ENCODE results near the gene PSAP.

The PSAP gene

GRCh38 chr10:71837098-71837827 is 13.8 kb downstream of the PSAP start:
- TF ChIP-seq CTCF (IDR thresholded peaks at IDR 0.05; ENCODE audit: borderline replicate concordance, control extremely low read depth, extremely low read depth, insufficient read depth, missing control alignments): peak; percentile 51
- in situ Hi-C loops (cut with MboI; ENCODE audit: low sequenced_read_pairs, unreplicated experiment): loop anchor here (10.0 kb wide), 1 partner anchor 48 kb away; no protein-coding TSS in a partner anchor
- no peak for DNase-seq (ENCODE audit: low spot score)

- DNase-seq (ENCODE audit: low spot score): no peak
- in situ Hi-C loops (cut with MboI; ENCODE audit: low sequenced_read_pairs, unreplicated experiment): loop anchor here (10.0 kb wide), 1 partner anchor 48 kb away; no protein-coding TSS in a partner anchor
- no peak for TF ChIP-seq CTCF (IDR thresholded peaks at IDR 0.05; ENCODE audit: borderline replicate concordance, control extremely low read depth, extremely low read depth, insufficient read depth, missing control alignments)
Measured at GRCh38 chr10:71836596-71836974, 14.5 kb downstream of the PSAP start.

- peak; percentile 90 for DNase-seq (ENCODE audit: low spot score)
- in situ Hi-C loops (cut with MboI; ENCODE audit: low sequenced_read_pairs, unreplicated experiment): loop anchor here (10.0 kb wide), 1 partner anchor 49 kb away; no protein-coding TSS in a partner anchor
- no peak for TF ChIP-seq CTCF (IDR thresholded peaks at IDR 0.05; ENCODE audit: borderline replicate concordance, control extremely low read depth, extremely low read depth, insufficient read depth, missing control alignments)
Measured at GRCh38 chr10:71835671-71836595, 15.1 kb downstream of the PSAP start.

- in situ Hi-C loops (cut with MboI; ENCODE audit: low sequenced_read_pairs, unreplicated experiment): loop anchor here (10.0 kb wide), 1 partner anchor 50 kb away; no protein-coding TSS in a partner anchor
- TF ChIP-seq CTCF (IDR thresholded peaks at IDR 0.05; ENCODE audit: borderline replicate concordance, control extremely low read depth, extremely low read depth, insufficient read depth, missing control alignments): no peak
- no peak for DNase-seq (ENCODE audit: low spot score)
Measured at GRCh38 chr10:71834343-71834674, 16.7 kb downstream of the PSAP start.

GRCh38 chr10:71833451-71834342 is 17.4 kb downstream of the PSAP start:
- DNase-seq (ENCODE audit: low spot score): no peak
- no peak for TF ChIP-seq CTCF (IDR thresholded peaks at IDR 0.05; ENCODE audit: borderline replicate concordance, control extremely low read depth, extremely low read depth, insufficient read depth, missing control alignments)
- in situ Hi-C loops (cut with MboI; ENCODE audit: low sequenced_read_pairs, unreplicated experiment): loop anchor here (10.0 kb wide), 1 partner anchor 51 kb away; no protein-coding TSS in a partner anchor

- TF ChIP-seq CTCF (IDR thresholded peaks at IDR 0.05; ENCODE audit: borderline replicate concordance, control extremely low read depth, extremely low read depth, insufficient read depth, missing control alignments): no peak
- in situ Hi-C loops (cut with MboI; ENCODE audit: low sequenced_read_pairs, unreplicated experiment): loop anchor here (10.0 kb wide), 1 partner anchor 52 kb away; no protein-coding TSS in a partner anchor
- DNase-seq (ENCODE audit: low spot score): peak; percentile 80
Measured at GRCh38 chr10:71832967-71833366, 18.1 kb downstream of the PSAP start.
